GM23338 (cell line): ENCODE results near the gene ERC1.

ENCODE experiments used
- CTCF ChIP-seq, 2 experiments: fragments of 200-600 bp in 1 of 2; sonication (generic) in 1 of 2; conservative IDR thresholded peaks; 2 replicates each; pipeline versions ENCODE4 v1.5.1 to v1.6.1; 2016 to 2017; ENCODE audit warnings: antibody characterized with exemption in 2 of 2, low read depth in 2 of 2, mild to moderate bottlenecking in 2 of 2, moderate library complexity in 1 of 2
- EZH2phosphoT487 ChIP-seq: fragments of 200-600 bp; sonication (generic); IDR thresholded peaks from one replicate; pipeline ENCODE4 v1.8.1; 2018; ENCODE audit warnings: antibody characterized with exemption; ENCODE audit not compliant: unreplicated experiment

GRCh38 chr12:1318327-1319031 lies 327.5 kb downstream of the ERC1 start:
- no peak for TF ChIP-seq EZH2phosphoT487
- TF ChIP-seq CTCF (conservative IDR thresholded peaks at IDR 0.05; ENCODE audit: low read depth in 2 of 2), result no peak
